ENCODE measurements around the gene AMER3. TPM values are rescaled to one million over a fixed set of nuclear protein-coding genes. Genes with fewer than 3 reads are reported as not detected.

AMER3 gene
- total and polyA plus RNA-seq, 5 experiments from 2014 or later = not detected

- POLR2A ChIA-PET = no interaction called here
- H3K36me3 Mint-ChIP-seq = peaks cover 0 to 5% (median 4%) of the 10 kb centered on the region in 3 donors
- H3K4me3 Mint-ChIP-seq = peak overlapping the region in 8 of 10 donors; percentile 31 to 71 (median 64)
- DNase-seq = no peak
- peaks cover 4 to 19% (median 8%) of the 10 kb centered on the region in 4 donors for H3K4me1 Mint-ChIP-seq
- no peak overlapping the region for H3K27ac Mint-ChIP-seq
- no peak for ATAC-seq
- H3K9me3 Mint-ChIP-seq = peaks cover 0 to 2% (median 0%) of the 10 kb centered on the region in 9 donors
- H3K27me3 Mint-ChIP-seq = peaks cover 34 to 79% (median 54%) of the 10 kb centered on the region in 5 donors
Measured at GRCh38 chr2:130756874-130757668, 1.7 kb downstream of the AMER3 start.

- Mint-ChIP-seq H3K4me3 (no peak overlapping the region), H3K36me3 (peaks cover 0 to 5% (median 0%) of the 10 kb centered on the region in 3 donors), H3K27me3 (peaks cover 20 to 53% (median 36%) of the 10 kb centered on the region in 5 donors), H3K9me3 (peaks cover 0 to 2% (median 0%) of the 10 kb centered on the region in 9 donors), H3K27ac (no peak overlapping the region), H3K4me1 (peaks cover 0 to 13% (median 7%) of the 10 kb centered on the region in 4 donors)
- ATAC-seq (no peak), DNase-seq (no peak)
- POLR2A ChIA-PET = no interaction called here
Measured at GRCh38 chr2:130759906-130760753, 4.8 kb downstream of the AMER3 start.

GRCh38 chr2:130760754-130761751 lies 5.7 kb downstream of the AMER3 start:
- no peak for DNase-seq
- Mint-ChIP-seq H3K4me3 (peak overlapping the region in 1 of 10 donors; percentile 29), H3K9me3 (peaks cover 0 to 2% (median 0%) of the 10 kb centered on the region in 9 donors), H3K27me3 (peaks cover 18 to 45% (median 33%) of the 10 kb centered on the region in 5 donors), H3K36me3 (peaks cover 0 to 5% (median 0%) of the 10 kb centered on the region in 3 donors), H3K27ac (peak overlapping the region in 1 of 10 donors; percentile 81), H3K4me1 (peaks cover 0 to 6% (median 4%) of the 10 kb centered on the region in 4 donors)
- no peak for ATAC-seq
- POLR2A ChIA-PET = no interaction called here

GRCh38 chr2:130762031-130762909 lies 6.9 kb downstream of the AMER3 start:
- POLR2A ChIA-PET = no interaction called here
- H3K27me3 Mint-ChIP-seq = peaks cover 13 to 46% (median 28%) of the 10 kb centered on the region in 5 donors
- H3K4me1 Mint-ChIP-seq = peaks cover 0 to 3% (median 0%) of the 10 kb centered on the region in 4 donors
- peaks cover 0 to 5% (median 0%) of the 10 kb centered on the region in 3 donors for H3K36me3 Mint-ChIP-seq
- no peak overlapping the region for H3K27ac Mint-ChIP-seq
- H3K9me3 Mint-ChIP-seq = peaks cover 0 to 2% (median 0%) of the 10 kb centered on the region in 9 donors
- ATAC-seq = no peak
- no peak for DNase-seq
- no peak overlapping the region for H3K4me3 Mint-ChIP-seq

- POLR2A ChIA-PET = no interaction called here
- no peak overlapping the region for H3K4me3 Mint-ChIP-seq
- H3K4me1 Mint-ChIP-seq = peaks cover 0 to 3% (median 0%) of the 10 kb centered on the region in 4 donors
- no peak overlapping the region for H3K27ac Mint-ChIP-seq
- no peak for DNase-seq
- ATAC-seq = no peak
- H3K27me3 Mint-ChIP-seq = peaks cover 8 to 44% (median 26%) of the 10 kb centered on the region in 5 donors
- H3K9me3 Mint-ChIP-seq = peaks cover 0 to 2% (median 0%) of the 10 kb centered on the region in 9 donors
- no peaks in the 10 kb centered on the region for H3K36me3 Mint-ChIP-seq
Measured at GRCh38 chr2:130762910-130763385, 7.6 kb downstream of the AMER3 start.

- DNase-seq (no peak), ATAC-seq (no peak)
- no peak overlapping the region for H3K4me3 Mint-ChIP-seq
- peaks cover 0 to 3% (median 0%) of the 10 kb centered on the region in 4 donors for H3K4me1 Mint-ChIP-seq
- H3K27me3 Mint-ChIP-seq = peaks cover 8 to 44% (median 24%) of the 10 kb centered on the region in 5 donors
- H3K9me3 Mint-ChIP-seq = no peaks in the 10 kb centered on the region
- H3K27ac Mint-ChIP-seq = no peak overlapping the region
- H3K36me3 Mint-ChIP-seq = no peaks in the 10 kb centered on the region
- POLR2A ChIA-PET = no interaction called here
Measured at GRCh38 chr2:130763405-130763804, 8.1 kb downstream of the AMER3 start.

- ATAC-seq (no peak), DNase-seq (no peak)
- H3K27me3 Mint-ChIP-seq = peaks cover 9 to 47% (median 26%) of the 10 kb centered on the region in 5 donors
- no peak overlapping the region for H3K4me3 Mint-ChIP-seq
- peaks cover 0 to 3% (median 0%) of the 10 kb centered on the region in 4 donors for H3K4me1 Mint-ChIP-seq
- H3K9me3 Mint-ChIP-seq = no peaks in the 10 kb centered on the region
- H3K27ac Mint-ChIP-seq = peak overlapping the region in 1 of 10 donors; percentile 13
- POLR2A ChIA-PET = no interaction called here
- no peaks in the 10 kb centered on the region for H3K36me3 Mint-ChIP-seq
Measured at GRCh38 chr2:130764035-130764820, 8.9 kb downstream of the AMER3 start.

- H3K27me3 Mint-ChIP-seq = peaks cover 7 to 52% (median 27%) of the 10 kb centered on the region in 5 donors
- no peaks in the 10 kb centered on the region for H3K9me3 Mint-ChIP-seq
- H3K4me3 Mint-ChIP-seq = no peak overlapping the region
- H3K4me1 Mint-ChIP-seq = peaks cover 0 to 3% (median 0%) of the 10 kb centered on the region in 4 donors
- ATAC-seq (no peak), DNase-seq (no peak)
- POLR2A ChIA-PET = no interaction called here
- H3K27ac Mint-ChIP-seq = no peak overlapping the region
- no peaks in the 10 kb centered on the region for H3K36me3 Mint-ChIP-seq
Measured at GRCh38 chr2:130764821-130765115, 9.4 kb downstream of the AMER3 start.

- Mint-ChIP-seq H3K4me1 (peaks cover 0 to 3% (median 0%) of the 10 kb centered on the region in 4 donors), H3K27ac (no peak overlapping the region), H3K9me3 (no peaks in the 10 kb centered on the region), H3K36me3 (no peaks in the 10 kb centered on the region), H3K27me3 (peaks cover 7 to 52% (median 31%) of the 10 kb centered on the region in 5 donors), H3K4me3 (no peak overlapping the region)
- no peak for ATAC-seq
- POLR2A ChIA-PET = no interaction called here
- DNase-seq = no peak
Measured at GRCh38 chr2:130765464-130765863, 10.1 kb downstream of the AMER3 start.

- ATAC-seq = no peak
- Mint-ChIP-seq H3K9me3 (no peaks in the 10 kb centered on the region), H3K36me3 (no peaks in the 10 kb centered on the region), H3K4me1 (peaks cover 0 to 3% (median 0%) of the 10 kb centered on the region in 4 donors), H3K27me3 (peaks cover 5 to 47% (median 28%) of the 10 kb centered on the region in 5 donors), H3K4me3 (no peak overlapping the region), H3K27ac (no peak overlapping the region)
- POLR2A ChIA-PET = no interaction called here
- no peak for DNase-seq
Measured at GRCh38 chr2:130766037-130766436, 10.7 kb downstream of the AMER3 start.
